ENCODE results near the gene HES2.
"Not testable (repeated sequence)": the region's sequence is repeated elsewhere in the genome, so short reads cannot be mapped to it uniquely, and the experiment has no call there.

The HES2 gene

GRCh38 chr1:6384135-6384534 is 35.6 kb downstream of the HES2 start:
- no peak for FAIRE-seq

GRCh38 chr1:6380037-6380436 is 39.7 kb downstream of the HES2 start:
- FAIRE-seq: no peak

- no peak for FAIRE-seq
Measured at GRCh38 chr1:6378096-6378746, 41.5 kb downstream of the HES2 start.

GRCh38 chr1:6373961-6374720 is 45.6 kb downstream of the HES2 start:
- FAIRE-seq: no peak

- FAIRE-seq: not testable (repeated sequence)
Measured at GRCh38 chr1:6372236-6372635, 47.5 kb downstream of the HES2 start.

- no peak for FAIRE-seq
Measured at GRCh38 chr1:6370006-6370405, 49.7 kb downstream of the HES2 start.

GRCh38 chr1:6367381-6368012 is 52.2 kb downstream of the HES2 start:
- FAIRE-seq: no peak

GRCh38 chr1:6365047-6365446 is 54.7 kb downstream of the HES2 start:
- FAIRE-seq: no peak

GRCh38 chr1:6363085-6363884 is 56.4 kb downstream of the HES2 start:
- FAIRE-seq: peak; percentile 85
